ENCODE results near the gene FAM120A.

DNA sequence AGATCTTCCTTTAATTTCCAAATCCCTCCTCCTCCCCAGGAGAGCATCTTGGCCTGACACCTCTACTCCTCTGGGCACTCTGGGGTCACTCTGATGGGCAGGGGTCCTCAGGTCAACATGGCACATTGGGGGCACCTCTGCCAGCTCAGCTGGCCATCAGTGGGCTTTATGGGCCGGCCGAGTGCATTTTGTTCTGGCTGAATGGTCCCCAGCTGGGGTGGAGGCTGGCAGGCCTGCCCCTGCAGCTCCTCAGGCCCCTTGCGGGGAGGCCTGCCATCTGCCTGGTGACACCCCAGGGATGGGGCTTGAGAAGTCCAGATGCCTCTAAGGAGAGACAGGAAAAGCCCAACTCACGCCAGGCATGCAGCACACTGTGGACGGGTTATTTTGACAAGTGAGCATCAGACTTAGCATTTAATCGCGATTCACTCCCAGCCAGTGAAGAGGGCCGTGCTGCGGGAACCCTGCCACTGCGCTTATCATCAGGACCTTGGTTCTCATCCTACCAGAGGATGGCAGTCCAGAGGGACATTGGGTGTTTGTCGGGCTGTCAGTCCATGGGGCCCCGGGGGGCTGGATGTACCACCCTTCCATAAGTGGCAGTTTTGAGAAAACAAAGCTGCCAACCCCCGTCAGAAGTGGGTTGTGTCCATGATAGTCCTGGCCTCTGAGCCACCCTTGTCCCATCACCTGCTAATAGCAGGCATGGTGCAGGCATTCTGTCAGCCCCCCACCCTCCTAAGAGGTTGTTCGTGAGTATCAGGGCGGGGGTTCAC lies 146.6 kb downstream of the FAM120A start:
- TF ChIP-seq NFXL1 (CRISPR knock-in tag; IDR thresholded peaks at IDR 0.05) (no peak), TEAD1 (CRISPR knock-in tag; IDR thresholded peaks at IDR 0.05) (no peak), SMARCA5 (IDR thresholded peaks at IDR 0.05) (no peak), EZH2 (IDR thresholded peaks at IDR 0.05; ENCODE audit: borderline replicate concordance, low read depth, low read length) (no peak)
- TF ChIP-seq, protein P1, sequence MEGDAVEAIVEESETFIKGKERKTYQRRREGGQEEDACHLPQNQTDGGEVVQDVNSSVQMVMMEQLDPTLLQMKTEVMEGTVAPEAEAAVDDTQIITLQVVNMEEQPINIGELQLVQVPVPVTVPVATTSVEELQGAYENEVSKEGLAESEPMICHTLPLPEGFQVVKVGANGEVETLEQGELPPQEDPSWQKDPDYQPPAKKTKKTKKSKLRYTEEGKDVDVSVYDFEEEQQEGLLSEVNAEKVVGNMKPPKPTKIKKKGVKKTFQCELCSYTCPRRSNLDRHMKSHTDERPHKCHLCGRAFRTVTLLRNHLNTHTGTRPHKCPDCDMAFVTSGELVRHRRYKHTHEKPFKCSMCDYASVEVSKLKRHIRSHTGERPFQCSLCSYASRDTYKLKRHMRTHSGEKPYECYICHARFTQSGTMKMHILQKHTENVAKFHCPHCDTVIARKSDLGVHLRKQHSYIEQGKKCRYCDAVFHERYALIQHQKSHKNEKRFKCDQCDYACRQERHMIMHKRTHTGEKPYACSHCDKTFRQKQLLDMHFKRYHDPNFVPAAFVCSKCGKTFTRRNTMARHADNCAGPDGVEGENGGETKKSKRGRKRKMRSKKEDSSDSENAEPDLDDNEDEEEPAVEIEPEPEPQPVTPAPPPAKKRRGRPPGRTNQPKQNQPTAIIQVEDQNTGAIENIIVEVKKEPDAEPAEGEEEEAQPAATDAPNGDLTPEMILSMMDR (IDR thresholded peaks at IDR 0.05 in 2 of 3, conservative IDR thresholded peaks at IDR 0.05 in 1 of 3; ENCODE audit: insufficient read depth in 2 of 3, low read depth in 1 of 3, low read length in 3 of 3) = no peak
- TF ChIP-seq, protein P2, sequence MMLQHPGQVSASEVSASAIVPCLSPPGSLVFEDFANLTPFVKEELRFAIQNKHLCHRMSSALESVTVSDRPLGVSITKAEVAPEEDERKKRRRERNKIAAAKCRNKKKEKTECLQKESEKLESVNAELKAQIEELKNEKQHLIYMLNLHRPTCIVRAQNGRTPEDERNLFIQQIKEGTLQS (IDR thresholded peaks at IDR 0.05) = no peak
- TF ChIP-seq, protein P2 (CRISPR knock-in tag; conservative IDR thresholded peaks at IDR 0.05) = no peak
